ENCODE measurements around the gene ARL11.
A peak's percentile ranks its signal among the peaks of the same experiment; 100 is the strongest.

Gene ARL11

GRCh38 chr13:49615836-49616675 lies 12.3 kb upstream of the ARL11 start:
- no peak for DNase-seq (ENCODE audit: low read depth, low spot score)

GRCh38 chr13:49616676-49617065 lies 11.6 kb upstream of the ARL11 start:
- DNase-seq (ENCODE audit: low read depth, low spot score) = no peak

- no peak for DNase-seq (ENCODE audit: low read depth, low spot score)
Measured at GRCh38 chr13:49620170-49620621, 8.1 kb upstream of the ARL11 start.

GRCh38 chr13:49622174-49622946 lies 5.9 kb upstream of the ARL11 start:
- no peak for DNase-seq (ENCODE audit: low read depth, low spot score)

GRCh38 chr13:49624229-49624628 lies 4.1 kb upstream of the ARL11 start:
- DNase-seq (ENCODE audit: low read depth, low spot score) = no peak

GRCh38 chr13:49625392-49626079 lies 2.8 kb upstream of the ARL11 start:
- no peak for DNase-seq (ENCODE audit: low read depth, low spot score)

GRCh38 chr13:49629196-49629938 lies 1.1 kb downstream of the ARL11 start:
- no peak for DNase-seq (ENCODE audit: low read depth, low spot score)

GRCh38 chr13:49629947-49630346 lies 1.6 kb downstream of the ARL11 start:
- DNase-seq (ENCODE audit: low read depth, low spot score) = no peak

- no peak for DNase-seq (ENCODE audit: low read depth, low spot score)
Measured at GRCh38 chr13:49630580-49630979, 2.3 kb downstream of the ARL11 start.

- no peak for DNase-seq (ENCODE audit: low read depth, low spot score)
Measured at GRCh38 chr13:49632156-49632555, 3.8 kb downstream of the ARL11 start.

GRCh38 chr13:49633710-49634109 lies 5.4 kb downstream of the ARL11 start:
- no peak for DNase-seq (ENCODE audit: low read depth, low spot score)

GRCh38 chr13:49635599-49636433 lies 7.5 kb downstream of the ARL11 start:
- DNase-seq (ENCODE audit: low read depth, low spot score) = no peak

GRCh38 chr13:49636705-49637104 lies 8.4 kb downstream of the ARL11 start:
- no peak for DNase-seq (ENCODE audit: low read depth, low spot score)

- DNase-seq (ENCODE audit: low read depth, low spot score) = no peak
Measured at GRCh38 chr13:49638030-49638743, 9.9 kb downstream of the ARL11 start.

- DNase-seq (ENCODE audit: low read depth, low spot score) = no peak
Measured at GRCh38 chr13:49638744-49639072, 10.4 kb downstream of the ARL11 start.

- peak; percentile 38 for DNase-seq (ENCODE audit: low read depth, low spot score)
Measured at GRCh38 chr13:49641801-49642291, 13.5 kb downstream of the ARL11 start.

- no peak for DNase-seq (ENCODE audit: low read depth, low spot score)
Measured at GRCh38 chr13:49643035-49643646, 14.8 kb downstream of the ARL11 start.

GRCh38 chr13:49645451-49645850 lies 17.1 kb downstream of the ARL11 start:
- DNase-seq (ENCODE audit: low read depth, low spot score) = no peak

GRCh38 chr13:49646688-49647087 lies 18.4 kb downstream of the ARL11 start:
- DNase-seq (ENCODE audit: low read depth, low spot score) = no peak

Measured in astrocyte of the hippocampus (primary cell).